Measurements from ENCODE around the gene MSI2.

MSI2 gene

GRCh38 chr17:57665696-57666095, 409.4 kb downstream of the MSI2 start:
- DNase-seq (ENCODE audit: low spot score) = no peak

- no peak for DNase-seq (ENCODE audit: low spot score)
Observed at GRCh38 chr17:57666201-57666870, 410.0 kb downstream of the MSI2 start.

- DNase-seq (ENCODE audit: low spot score) = no peak
Observed at GRCh38 chr17:57666946-57667345, 410.6 kb downstream of the MSI2 start.

- no peak for DNase-seq (ENCODE audit: low spot score)
Observed at GRCh38 chr17:57667461-57667923, 411.2 kb downstream of the MSI2 start.

GRCh38 chr17:57668332-57668731, 412.0 kb downstream of the MSI2 start:
- DNase-seq (ENCODE audit: low spot score) = no peak

GRCh38 chr17:57669671-57670529, 413.6 kb downstream of the MSI2 start:
- DNase-seq (ENCODE audit: low spot score) = no peak

GRCh38 chr17:57670769-57671569, 414.6 kb downstream of the MSI2 start:
- DNase-seq (ENCODE audit: low spot score) = no peak

- peak; percentile 89 for DNase-seq (ENCODE audit: low spot score)
Observed at GRCh38 chr17:57671667-57672632, 415.6 kb downstream of the MSI2 start.

GRCh38 chr17:57672971-57673370, 416.6 kb downstream of the MSI2 start:
- DNase-seq (ENCODE audit: low spot score) = no peak

- DNase-seq (ENCODE audit: low spot score) = no peak
Observed at GRCh38 chr17:57674894-57675293, 418.6 kb downstream of the MSI2 start.

GRCh38 chr17:57675427-57676387, 419.4 kb downstream of the MSI2 start:
- no peak for DNase-seq (ENCODE audit: low spot score)

GRCh38 chr17:57676543-57676942, 420.2 kb downstream of the MSI2 start:
- no peak for DNase-seq (ENCODE audit: low spot score)

- no peak for DNase-seq (ENCODE audit: low spot score)
Observed at GRCh38 chr17:57677301-57677700, 421.0 kb downstream of the MSI2 start.

- DNase-seq (ENCODE audit: low spot score) = no peak
Observed at GRCh38 chr17:57677858-57678257, 421.5 kb downstream of the MSI2 start.

GRCh38 chr17:57678393-57678792, 422.1 kb downstream of the MSI2 start:
- DNase-seq (ENCODE audit: low spot score) = no peak

- DNase-seq (ENCODE audit: low spot score) = no peak
Observed at GRCh38 chr17:57679356-57679755, 423.0 kb downstream of the MSI2 start.

GRCh38 chr17:57679906-57680695, 423.8 kb downstream of the MSI2 start:
- no peak for DNase-seq (ENCODE audit: low spot score)

- DNase-seq (ENCODE audit: low spot score) = no peak
Observed at GRCh38 chr17:57682701-57683100, 426.4 kb downstream of the MSI2 start.

Data from AG08396 (cell line).